GDM1 (cell line): ENCODE data around the gene MTA2.
A peak's percentile ranks its signal among the peaks of the same experiment; 100 is the strongest.
"Not testable (repeated sequence)": the region's sequence is repeated elsewhere in the genome, so short reads cannot be mapped to it uniquely, and the experiment has no call there.

ENCODE experiments used
- DNase-seq: peaks from one replicate; lab custom pipeline; 2025; lab: John Stamatoyannopoulos, UW

The MTA2 gene

DNA sequence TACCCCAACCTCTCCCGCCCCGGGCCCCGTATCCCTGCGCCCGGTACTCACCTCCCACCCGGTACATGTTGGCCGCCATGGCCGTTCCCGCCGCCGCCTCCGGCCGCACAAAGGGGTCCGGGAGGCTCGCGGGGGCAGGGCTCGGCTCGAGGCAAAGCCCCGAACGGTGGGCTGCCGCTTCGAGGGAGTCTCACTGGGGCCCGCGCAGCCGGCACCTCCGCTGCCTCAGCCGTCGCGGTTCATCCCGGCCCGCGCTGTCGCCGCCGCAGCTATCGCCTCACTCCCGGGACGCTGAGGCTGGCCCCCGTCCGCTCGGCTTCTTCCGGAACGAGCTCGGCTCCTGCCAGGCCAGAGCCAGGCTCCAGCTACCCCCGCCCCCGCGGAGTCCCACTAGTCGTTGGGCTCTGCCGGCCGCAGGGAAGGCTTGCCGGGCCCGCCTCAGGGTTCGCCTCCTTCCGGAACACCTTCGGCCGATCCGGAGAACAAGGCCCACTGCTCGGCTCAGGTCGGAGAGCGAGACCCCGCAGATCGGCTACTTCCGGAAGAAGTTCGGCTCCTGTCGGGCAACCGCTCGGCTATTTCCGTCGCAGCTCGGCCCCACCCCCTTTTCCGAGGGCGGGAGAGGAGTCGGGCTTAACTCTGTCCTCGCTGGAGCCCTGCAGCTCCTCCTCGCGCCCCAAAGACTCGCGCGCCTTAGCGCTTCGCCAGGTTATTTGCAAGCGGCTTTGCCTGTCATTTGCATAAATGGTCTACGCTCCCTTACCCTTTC, at the start of gene MTA2:
TSS of gene MTA2 (minus strand) at position 494 of the 769 bp plus-strand sequence. CDS start at position 79, 415 bp downstream.
- DNase-seq, result peak; percentile 96

DNA sequence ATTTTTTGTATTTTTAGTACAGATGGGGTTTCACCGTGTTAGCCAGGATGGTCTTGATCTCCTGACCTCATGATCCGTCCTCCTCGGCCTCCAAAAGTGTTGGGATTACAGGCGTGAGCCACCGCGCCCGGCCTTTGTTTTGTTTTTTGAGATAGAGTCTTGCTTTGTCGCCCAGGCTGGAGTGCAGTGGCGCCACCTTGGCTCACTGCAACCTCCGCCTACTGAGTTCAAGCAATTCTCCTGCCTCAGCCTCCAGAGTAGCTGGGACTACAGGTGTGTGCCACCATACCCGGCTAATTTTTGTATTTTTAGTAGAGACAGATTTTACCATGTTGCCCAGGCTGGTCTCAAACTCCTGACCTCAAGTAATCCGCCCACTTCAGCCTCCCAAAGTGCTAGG, 48.6 kb upstream of the MTA2 start:
- DNase-seq, result not testable (repeated sequence)

DNA sequence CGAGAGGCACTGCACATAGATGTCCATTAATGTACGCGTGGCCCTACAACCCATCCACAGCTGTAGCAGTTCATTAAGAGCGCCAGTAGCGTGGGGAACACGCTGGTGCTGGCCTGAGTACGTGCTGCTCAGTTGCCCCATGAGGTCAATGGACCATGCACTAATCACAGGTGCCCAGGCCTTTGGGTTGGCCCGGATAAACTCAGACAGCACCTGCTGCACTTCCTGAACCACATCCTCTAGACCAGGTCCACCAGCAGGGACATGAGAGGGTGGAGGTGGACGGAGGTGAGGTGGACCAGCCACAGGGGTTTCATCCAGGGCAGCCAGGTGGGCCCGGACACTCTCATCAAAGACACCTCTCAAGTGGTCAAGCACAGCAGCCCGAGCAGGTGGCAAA, 47.8 kb upstream of the MTA2 start:
- DNase-seq, result no peak

DNA sequence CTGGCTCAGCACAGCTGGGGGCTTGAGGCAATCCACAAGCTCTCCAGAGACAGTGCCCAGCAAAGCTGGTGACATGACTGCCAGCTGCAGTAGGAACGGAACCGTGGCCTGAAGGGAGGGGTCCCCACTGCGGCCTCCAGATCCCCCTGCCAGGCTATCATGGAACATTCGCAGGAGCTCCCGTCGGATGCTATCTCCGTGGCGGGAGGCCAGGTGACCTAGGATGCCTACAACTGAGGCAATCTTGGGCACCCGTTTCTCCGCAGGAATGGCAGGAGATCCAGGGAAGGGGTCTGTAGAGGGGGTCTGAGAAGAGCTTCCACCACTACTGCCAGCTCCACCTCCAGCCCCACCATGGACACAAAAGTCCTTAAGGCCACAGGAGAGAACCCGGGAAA, 47.3 kb upstream of the MTA2 start:
- DNase-seq, result no peak

DNA sequence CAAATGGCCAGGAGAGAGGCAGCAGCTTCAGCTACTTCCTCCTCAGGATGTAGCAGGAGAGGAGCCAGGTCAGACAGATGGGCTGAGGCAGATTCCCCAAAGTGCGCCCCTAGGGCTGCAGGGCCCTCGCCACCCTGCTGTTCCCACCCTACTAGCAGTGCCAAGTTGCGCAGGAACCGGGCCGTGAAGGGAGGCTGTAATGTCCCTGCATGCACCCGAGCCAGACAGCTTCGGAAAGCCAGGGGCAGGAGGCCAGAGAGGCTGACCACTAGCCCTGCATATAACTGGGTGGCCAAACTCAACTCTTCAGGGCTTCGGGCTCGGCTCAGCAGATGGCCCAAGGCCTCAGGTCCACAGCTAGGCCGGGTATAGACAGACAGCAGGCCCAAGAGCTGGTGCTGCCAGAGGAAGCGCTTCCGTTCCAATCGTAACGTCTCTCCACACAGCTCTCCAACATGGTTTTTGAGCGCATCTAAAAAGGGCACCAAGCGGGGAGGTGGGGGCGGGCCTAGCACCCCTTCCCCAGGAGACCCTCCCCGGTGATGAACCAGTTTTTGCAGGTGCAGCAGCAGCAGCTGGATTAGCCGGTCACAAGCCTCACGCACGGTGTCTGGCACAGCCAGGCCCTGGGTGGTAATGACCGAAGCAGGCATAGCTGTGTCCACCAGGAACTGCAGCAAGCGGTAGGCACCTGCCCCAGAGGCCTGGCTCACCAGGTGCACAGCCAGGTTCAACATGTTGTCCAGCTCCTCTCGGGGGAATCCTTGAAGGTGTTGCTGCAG, 46.7 kb upstream of the MTA2 start:
- DNase-seq, result no peak

DNA sequence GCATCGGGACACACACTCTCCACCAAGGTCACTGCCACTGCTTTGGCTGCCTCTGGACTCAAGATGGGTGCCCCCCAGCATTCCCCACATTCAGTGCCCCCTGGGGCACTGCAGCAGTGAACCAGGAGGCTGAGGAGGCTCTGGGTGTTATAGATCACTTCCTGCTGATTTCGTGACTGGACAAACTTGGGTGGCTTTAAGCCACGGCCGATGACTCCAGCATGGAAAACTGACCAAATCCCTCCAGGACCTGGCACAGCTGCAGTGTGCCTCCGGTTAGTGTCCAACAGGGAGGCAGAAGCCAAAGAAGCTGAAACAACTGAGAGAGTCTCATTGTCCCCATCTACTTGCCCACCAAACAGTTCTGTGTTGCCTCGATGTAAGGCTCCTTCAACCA, 45.9 kb upstream of the MTA2 start:
- DNase-seq, result no peak

DNA sequence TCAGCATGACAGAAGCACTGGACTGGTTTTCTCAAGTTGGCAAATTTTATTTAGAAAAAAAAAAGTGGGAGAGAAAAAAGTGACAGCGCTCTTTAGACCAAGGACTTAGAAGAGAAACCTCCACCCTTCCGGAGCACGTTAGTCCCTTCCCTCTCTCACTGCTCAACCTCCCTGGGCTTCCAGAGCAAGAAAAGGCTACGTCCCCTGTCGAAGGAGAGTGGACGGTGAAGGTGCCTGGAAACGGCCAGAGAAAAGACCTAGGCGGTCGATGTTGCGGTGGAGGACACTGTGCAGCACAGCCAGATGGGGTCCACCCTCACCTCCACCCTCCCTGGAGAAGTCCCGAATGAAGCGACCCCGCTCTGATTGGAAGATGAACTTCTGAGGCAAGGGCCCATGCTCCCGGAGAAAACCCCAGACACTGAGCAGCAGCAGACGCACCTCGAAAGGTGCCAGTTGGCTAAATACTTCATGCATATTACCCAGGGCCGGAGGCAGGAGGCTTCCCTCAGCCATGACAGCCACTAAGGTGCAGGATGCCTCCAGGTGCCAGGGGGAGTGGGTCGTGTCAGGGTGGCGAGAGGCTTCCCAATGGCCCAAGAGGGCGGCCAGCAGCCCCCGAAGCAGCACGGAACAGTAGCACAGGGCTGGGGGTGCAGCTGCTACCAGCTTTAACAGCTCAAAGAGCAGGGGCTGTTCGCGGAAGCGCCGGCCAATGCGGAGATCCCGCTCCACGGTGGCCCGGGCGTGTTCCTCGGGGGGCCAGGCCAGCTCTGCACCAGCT, 45.4 kb upstream of the MTA2 start:
- no peak for DNase-seq

DNA sequence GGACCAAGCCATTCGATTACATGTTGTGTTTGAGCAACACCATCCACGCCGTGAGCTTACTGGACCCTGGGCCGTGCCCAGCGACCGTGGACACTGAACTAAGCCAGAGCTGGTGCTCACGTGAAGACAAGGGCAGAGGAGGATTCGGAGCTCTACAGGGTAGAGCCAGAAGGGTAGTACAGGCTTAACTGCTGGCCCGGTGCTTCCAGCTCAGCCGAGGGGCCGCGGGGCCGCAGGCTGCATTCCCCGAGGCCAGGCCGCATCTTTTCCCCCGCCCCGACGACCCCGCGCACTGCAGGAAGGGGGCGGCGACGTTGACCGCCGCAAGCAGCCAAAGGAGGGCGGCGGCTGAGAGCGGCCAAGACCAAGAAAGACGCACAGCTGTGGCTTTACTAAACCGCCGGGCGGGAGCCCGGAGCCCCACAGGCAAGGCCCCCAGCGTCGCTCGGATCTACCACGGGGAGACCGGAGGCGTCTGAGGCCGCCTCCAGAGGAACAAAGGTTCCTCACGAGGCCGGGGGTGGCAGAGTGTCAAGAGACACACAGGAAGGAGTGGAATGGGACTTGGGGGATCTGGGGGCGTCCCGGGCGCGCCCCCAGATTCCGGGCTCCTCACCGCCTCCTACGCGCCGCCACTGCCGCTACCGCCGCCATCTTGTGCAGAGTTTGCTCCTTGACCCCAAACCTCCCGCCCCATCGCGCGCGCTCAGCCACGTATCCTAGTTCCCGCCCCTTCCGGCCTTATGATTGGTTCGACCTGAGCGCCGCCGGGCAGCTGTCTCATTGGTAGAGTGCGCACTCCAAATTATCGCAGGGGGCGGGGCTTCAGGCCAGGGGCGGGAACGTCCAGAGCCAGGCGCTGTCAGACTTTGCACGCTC, 44.5 kb upstream of the MTA2 start, which contains the start of gene GANAB:
TSS of gene GANAB (minus strand) at position 668 of the 879 bp plus-strand sequence. CDS start at position 654, 14 bp downstream.
- DNase-seq, result peak; percentile 93

DNA sequence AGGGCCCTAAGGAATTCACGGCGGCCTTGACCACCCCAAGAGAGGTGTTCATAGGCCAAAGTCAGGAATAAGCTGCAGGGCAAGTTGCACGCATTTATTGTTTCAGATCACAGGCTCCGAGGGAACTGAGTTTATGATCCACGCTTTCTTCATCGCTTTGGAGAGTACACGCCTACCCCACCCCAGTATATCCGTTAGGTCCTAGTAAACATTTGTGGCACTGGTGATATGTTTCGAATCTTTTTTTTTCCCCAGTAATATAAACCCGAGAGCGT, 43.9 kb upstream of the MTA2 start:
- DNase-seq, result no peak

DNA sequence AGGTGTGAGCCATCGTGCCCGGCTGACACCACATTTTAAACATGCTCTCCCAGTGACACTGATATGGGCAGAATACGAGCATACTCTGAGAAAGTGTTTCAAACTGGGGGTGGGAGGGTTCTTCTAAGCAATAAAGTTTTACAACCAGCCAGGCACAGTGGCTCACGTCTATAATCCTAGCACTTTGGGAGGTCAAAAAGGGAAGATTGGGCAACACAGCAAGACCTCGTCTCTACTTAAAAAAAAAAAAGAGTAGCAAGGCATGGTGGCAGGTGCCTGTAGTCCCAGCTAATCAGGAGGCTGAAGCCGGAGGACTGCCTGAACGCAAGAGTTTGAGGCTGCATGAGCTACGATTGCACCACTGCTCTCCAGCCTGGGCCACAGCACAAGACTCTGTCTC, 42.6 kb upstream of the MTA2 start:
- DNase-seq, result no peak

DNA sequence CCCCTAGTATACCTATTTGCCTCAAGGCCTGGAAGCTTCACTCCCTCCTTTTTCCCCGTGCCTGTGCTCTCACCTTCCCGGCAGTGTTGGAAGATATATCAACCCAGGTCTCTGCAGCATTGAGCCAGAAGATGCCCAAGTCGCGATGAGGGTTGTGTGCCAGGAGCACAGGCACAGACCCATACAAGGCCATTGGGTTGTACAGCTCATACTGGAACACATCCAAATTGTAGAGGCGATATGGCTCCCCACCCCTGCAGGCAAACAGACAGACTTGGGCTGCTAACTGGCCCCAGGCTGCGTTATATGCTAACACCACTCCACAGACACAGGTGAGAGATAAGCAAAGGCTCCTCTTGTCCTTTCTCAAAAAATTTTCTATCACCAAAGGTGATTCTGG, 30.8 kb upstream of the MTA2 start:
- DNase-seq, result no peak

DNA sequence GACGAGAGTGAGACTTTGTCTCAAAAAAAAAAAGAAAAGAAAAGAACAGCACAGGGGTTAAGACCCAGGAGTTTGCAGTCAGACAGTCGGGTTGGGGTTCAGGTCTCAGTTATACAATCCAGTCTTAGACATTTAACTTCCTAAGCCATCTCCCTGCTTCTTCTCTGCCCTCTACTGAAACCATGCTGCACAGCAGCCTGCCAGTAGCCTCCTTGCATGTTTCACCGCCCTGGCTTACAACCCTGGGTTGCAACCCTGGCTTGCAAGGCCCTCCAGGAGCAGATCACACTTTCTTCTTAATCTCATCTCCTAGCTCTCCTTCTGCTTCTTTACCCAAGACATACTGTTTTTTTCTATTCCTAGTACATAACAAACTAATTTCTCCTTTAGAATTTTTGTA, 26.0 kb upstream of the MTA2 start:
- no peak for DNase-seq

DNA sequence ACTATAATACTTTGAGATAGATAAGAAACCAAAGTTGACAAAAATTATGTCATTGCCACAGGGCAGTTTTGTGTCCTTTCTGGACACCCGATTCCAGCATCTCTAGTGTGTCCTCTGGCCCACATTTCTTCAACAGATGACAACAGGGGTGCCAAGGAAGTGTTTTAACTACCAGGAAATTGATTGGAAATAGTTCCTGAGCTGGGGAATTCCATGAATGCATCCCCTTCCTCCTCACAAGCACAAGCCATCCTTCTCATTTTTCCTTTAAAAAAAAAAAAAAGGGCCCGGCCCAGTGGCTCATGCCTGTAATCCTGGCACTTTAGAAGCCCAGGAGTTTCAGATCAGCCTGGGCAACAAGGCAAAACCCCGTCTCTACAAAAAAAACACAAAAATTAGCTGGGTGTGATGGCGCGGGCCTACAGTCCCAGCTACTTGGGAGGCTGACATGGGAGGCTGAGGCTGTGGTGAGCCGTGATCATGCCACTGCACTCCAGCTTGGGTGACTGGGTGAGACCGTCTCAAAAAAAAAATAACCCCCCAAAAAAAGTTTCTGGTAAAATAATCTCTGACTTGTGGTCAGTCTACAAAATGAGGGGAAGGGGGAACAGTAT, 20.9 kb upstream of the MTA2 start:
- no peak for DNase-seq

DNA sequence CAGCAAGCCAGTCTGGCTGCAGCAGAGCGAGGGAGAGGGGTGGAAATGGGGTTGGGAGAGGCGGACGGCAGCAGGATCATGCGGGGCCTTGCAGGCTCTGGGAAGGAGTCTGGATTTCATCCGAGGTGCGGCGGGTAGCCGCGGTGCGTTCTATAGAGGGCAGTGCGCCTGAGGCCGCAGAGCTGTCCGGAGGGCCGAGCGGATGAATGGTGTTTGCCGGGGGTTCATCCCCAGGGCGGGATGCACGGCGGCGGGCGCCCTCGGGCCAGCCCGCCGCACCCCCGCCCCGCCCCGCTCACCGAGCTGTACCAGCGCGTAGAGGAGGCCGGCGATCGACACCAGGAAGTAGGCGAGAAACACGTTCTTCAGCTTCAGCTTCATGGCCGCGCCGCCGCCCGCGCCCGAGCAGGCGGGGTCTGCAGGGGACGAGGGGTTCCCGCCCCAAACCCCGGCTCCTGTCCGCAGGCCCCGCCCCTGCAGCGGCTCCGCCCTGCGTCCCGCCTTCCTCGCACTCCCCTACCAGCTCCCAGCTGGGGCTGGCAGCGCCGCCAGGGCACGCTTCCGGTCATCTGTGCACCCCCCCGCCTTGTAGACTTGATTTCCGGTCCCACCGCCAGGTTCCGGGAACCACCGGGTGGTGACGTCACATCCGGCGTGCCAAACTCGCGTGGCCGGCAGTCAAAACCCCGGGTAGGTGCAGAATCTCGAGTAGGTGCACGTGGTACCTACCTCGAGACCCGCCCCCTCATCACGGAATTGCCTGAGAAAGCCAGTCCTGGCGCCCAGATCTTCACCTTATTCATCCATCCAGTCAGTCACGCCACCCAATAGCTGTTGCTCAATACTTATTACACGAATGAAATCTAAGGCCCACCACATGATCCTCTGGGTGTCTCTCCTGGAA, 20.2 kb upstream of the MTA2 start, which contains the start of gene B3GAT3:
TSS of gene B3GAT3 (minus strand) at position 420 of the 904 bp plus-strand sequence. CDS start at position 381, 39 bp downstream.
- peak; percentile 87 for DNase-seq

DNA sequence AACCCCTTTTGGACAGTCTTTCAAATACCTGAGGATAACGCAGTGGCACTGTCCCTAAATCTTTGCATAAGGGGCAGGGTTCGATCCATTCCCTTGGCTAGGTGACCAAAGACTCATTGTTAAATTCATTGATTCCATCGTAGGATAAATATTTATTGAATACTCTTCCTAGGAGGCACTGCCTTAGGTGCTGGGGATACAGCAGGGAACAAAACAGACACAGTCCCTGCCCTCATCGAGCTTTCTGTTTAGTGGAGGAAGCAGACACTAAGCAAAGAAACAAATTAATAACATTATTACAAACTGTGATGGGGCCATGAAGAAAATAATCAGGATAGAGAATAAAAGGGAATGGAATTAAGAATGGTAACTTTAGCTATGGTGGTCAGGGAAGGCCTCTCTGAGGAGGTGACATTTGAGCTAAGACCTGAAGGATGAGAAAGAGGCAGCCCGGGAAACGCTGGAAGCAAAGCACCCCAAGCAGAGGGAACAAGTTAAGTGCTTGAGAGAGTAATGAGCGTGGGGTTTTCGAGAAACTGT, 19.4 kb upstream of the MTA2 start:
- DNase-seq, result no peak

DNA sequence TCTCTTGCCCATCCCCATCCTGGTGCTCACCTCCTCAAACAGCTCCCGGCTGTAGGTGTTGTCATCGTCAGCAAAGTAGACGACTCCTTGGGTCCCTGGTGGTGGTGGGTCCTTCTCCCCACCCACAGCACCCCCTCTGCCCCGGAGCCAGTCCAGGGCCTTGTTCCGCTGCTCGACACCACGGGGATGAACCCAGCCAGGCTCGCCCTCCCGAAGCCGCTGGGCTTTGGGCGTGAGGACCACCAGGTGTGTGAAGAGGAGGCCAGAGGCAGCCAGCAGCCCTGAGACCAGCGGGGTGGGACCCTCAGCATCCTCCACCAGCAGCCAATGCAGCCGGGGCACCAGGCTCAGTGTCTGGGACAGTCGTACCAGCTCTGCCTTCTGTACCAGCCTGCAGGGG, 15.3 kb upstream of the MTA2 start:
- not testable (repeated sequence) for DNase-seq

DNA sequence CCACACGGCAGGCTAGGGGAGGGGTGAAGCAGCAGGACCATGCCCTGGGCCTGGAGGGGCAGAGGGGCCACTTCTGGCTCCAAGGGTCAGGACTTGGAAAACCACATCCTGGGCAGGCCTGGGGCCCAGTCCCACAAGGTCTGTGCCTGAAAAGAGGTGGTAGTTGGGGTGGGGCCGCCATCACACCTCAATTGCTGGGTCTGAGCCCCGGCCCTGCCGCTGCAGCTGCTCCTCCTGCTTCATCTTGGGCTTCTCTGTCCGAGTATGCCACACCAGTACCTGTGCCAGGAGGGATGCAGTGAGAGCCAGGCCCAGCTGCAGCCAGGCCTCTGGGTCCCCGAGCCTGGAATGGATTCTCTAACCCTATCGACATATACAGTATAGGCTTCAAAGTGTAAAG, 13.9 kb upstream of the MTA2 start:
- no peak for DNase-seq

DNA sequence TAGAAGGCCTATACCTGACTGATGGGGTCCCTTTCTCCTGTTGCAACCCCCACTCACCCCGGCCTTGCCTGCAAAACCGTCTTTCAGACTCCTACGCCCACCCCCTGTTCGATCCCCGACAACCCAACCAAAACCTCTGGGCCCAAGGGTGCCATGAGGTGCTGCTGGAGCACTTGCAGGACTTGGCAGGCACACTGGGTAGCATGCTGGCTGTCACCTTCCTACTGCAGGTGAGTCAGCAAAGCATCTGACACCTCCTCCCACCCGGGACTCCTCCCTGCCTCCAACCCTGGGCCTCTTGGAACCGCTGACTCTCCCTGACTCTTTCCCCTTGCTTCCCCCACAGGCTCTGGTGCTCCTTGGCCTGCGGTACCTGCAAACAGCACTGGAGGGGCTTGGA, 12.6 kb upstream of the MTA2 start:
- no peak for DNase-seq

DNA sequence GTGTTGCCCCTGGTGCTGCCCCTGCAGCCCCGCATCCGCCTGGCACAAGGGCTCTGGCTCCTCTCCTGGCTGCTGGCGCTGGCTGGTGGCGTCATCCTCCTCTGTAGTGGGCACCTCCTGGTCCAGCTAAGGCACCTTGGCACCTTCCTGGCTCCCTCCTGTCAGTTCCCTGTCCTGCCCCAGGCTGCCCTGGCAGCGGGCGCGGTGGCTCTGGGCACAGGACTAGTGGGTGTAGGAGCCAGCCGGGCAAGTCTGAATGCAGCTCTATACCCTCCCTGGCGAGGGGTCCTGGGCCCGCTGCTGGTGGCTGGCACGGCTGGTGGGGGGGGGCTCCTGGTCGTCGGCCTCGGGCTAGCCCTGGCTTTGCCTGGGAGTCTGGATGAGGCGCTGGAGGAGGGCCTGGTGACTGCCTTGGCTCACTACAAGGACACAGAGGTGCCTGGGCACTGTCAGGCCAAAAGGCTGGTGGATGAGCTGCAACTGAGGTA, 11.7 kb upstream of the MTA2 start:
- no peak for DNase-seq
